ENCODE measurements around the gene CCL26.
"Not testable (repeated sequence)": the region's sequence is repeated elsewhere in the genome, so short reads cannot be mapped to it uniquely, and the experiment has no call there.

CCL26 gene

GRCh38 chr7:75737856-75738603 lies 34.0 kb downstream of the CCL26 start:
- no peak for DNase-seq

DNA sequence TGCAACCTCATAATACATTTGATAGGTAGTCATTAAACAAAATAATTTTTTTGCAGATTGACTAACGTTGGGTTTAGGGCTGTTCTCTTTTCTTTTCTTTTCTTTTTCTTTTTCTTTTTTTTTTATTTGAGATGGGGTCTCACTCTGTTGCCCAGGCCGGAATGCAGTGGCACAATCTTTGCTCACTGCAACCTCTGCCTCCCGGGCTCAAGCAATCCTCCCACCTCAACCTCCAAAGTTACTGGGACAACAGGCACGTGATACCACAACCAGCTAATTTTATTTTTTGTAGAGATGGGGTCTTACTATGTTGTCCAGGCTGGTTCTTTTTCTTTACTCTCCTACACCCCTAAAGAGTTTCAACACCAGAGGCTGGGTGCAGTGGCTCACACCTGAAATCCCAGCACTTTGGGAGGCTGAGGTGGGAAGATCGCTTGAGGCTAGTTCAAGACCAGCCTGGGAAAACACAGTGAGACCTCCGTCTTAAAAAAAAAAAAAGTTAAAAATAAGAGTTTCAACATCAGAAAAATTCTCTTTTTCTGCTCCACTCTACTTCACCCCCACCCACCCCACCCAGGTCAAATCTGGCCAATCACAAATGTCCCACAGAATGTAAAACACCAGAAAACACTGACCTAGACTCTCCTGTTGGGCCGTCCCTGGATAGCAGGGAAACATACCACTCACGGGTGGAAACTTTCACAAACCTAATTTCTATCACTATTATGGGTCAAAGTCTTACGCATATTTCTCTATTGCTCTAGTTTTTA lies 36.2 kb downstream of the CCL26 start:
- DNase-seq: no peak

DNA sequence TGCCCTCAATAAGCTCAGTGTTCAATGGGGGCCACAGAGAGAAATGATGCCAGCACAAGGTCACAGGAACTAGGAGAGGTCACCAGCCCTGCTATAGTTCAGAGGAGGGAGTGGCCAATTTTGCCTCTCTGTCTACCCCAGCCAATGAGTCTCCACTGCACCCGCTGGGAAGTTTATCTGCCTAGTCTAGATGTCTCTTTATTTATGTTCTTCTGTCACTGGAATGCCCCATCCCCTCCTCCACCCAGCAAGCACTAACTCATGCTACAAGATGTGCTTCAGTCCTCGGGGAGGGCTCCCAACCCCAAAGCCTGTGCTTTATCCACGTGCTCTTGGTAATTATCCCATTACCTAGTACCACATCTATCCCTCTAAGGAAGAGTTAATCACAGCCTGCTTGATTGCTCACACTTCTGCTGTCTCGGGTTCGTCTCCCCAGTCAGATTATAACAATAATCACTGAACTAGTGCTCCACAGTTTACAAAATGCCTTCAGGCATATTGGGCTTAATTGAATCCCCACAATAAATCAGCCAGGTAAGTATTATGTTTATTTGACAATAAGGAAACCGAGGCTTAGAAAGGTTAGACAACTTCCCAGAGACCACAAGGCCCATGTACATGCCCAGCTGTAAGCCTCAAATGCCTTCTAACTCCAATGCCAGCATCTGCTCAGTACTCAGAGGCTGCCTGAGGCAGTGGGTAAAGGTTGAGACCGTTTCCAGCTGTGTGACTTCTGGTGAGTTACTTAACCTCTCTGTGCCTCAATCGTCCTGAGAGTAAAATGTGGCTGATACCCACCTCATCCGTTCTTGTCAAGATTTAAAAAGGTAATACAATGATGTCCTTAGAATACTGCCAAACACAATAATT lies 37.2 kb downstream of the CCL26 start:
- DNase-seq: no peak

DNA sequence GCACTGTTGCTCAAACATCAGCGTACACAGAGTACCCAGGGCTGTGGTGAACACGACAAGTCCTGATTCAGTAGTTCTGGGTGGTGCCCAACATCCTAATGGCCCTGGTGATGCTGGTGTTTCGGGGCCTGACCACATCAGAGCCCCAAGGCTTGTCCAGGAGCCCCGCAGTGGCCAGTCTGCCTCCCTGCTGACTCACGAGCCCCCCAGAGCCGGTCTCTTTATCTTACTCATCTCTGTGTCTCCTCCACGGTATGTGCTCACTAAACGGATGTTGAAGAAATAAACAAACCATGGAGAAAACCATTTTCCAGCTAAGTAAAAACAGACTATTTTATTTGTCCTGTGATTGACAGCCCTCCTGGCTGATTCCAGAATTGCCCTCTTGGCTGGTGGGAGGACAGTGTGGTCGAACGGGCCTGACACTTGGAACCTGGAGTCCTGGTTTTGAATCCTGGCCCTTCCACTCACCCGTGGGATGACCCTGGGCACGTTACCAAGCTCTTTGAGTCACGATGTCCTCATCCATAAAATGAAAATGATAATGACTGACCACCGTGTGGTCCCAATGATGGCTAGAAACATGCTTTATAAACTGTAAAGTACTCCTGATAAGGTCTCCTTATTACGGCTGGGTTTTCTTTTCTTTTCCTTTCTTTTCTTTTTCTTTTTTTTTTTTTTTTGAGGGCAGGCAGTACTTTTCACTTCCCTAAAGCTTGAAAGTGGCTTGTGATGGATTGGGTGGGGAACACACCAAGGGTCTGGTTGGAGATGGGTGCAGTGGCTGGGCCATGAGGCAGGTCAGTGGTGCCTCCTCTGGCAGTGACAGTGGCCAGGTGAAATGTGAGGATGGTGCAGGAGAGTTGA lies 39.0 kb downstream of the CCL26 start:
- no peak for DNase-seq

- no peak for DNase-seq
Measured at GRCh38 chr7:75732016-75732521, 39.9 kb downstream of the CCL26 start.

GRCh38 chr7:75729851-75730274 lies 42.1 kb downstream of the CCL26 start:
- DNase-seq: no peak

DNA sequence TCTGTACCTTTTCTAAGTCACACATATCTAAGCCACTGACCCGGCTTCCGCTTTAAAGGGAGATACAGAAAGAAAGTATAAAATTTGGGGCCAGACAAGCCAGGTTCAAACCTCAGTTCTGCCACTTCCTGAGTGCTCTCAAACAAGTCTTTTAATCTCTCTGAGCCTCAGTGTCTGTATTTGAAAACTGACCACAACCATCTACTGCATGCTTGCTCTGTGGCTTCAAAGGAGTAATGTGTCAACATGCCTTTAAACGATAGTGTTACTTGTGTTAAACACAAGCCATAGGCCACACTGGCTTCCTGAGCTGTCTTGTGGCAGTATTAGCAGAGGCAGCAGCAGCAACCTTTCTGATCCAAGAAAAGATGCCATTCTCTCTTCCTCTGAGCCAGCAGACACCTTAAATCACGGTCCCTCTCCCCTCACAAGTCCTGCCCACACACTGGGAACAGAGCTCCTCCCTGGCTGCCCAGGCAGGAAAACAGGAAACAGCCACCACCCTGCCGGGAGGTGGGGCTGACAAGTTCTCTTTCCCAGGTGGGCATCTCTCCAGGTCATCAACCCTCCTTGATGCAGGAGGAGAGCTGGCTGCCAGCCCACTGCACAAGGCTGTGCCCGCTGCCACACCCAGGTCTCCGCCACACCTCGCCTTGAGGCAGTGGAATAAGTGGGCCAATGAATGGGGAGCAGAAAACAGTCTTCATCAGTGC lies 44.0 kb downstream of the CCL26 start:
- DNase-seq: no peak

DNA sequence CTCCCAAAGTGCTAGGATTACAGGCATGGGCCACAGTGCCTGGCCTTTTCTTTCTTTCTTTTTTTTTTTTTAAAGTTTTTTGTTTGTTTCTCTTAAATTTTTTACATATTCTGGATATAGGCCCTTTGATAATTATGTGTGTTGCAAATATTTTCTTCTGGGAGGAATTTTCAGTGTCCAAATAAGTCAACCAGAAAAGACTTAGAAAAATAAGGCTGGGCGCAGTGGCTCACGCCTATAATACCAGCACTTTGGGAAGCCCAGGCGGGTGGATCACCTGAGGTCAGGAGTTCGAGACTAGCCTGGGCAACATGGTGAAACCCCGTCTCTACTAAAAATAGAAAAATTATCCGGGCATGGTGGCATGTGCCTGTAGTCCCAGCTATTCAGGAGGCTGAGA lies 44.7 kb downstream of the CCL26 start:
- DNase-seq: not testable (repeated sequence)

- no peak for DNase-seq
Measured at GRCh38 chr7:75725306-75725705, 46.7 kb downstream of the CCL26 start.

DNA sequence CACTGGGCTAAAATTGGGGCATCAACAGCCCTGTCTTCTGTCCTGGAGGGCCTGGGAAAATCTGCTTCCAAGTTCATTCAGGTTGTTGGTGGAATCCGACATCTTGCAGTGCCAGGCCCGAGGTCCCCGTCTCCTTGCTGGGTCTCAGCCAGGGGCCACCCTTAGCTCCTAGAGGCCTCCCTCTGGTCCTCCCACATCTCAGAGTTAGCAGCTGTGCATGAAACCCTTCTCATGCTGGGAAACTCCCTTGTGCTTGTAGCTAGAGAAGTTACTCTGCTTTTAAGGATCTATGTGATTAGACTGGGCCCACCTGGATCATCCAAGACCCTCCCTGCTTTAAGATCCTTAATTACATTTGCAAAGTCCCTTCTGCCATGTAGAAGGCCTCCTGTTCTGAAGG lies 48.6 kb downstream of the CCL26 start:
- no peak for DNase-seq

- no peak for DNase-seq
Measured at GRCh38 chr7:75722373-75722772, 49.6 kb downstream of the CCL26 start.

DNA sequence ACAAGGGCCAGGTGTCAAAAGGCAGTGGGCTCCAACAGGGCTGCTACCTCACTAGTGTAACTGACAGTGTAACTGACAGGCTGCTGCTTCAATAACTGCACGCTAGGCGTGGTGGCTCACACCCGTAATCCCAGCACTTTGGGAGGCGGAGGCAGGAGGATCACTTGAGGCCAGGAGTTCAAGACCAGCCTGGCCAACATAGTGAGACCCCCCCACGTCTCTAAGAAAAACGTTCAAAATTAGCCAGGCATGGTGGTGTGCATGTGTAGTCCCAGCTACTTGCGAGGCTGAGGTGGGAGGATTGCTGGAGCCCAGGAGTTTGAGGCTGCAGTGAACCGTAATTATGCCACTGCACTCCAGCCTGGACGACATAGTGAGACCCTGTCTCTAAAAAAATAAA lies 50.1 kb downstream of the CCL26 start:
- not testable (repeated sequence) for DNase-seq

DNA sequence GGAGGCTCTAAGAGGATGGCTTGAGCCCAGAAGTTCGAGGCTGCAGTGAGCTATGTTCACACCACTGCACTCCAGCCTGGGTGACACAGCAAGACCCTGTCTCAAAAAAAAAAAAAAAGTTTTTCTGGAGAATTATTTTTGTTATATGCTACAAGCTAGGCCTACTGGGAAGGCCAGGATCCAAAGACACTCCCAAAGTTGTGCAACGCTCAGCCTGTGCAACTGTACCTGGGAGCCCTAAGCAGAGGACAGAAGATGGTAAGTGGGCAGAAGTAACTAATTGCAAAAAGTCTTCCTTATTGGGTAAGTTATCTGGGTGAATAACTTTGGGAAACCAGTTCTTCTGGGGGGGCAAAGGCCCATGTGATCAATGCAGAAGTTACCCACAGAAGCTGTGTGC lies 50.6 kb downstream of the CCL26 start:
- no peak for DNase-seq

DNA sequence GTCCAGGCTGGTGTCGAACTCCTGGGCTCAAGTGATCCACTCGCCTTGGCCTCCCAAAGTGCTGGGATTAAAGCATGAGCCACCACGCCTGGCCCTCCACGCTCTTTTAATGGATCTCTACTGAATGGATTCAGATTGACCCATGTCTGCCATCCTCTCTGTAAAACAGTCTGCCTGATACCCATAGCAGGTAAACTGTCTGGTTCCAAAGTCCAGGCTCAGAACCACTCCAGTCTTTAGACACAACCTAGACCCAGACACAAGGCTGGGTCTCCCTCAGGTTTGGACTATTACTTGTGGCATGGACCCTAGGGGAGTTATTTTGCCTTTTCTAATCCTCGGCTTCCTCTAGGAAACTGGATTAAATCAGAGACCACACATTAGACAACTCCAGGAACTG lies 52.4 kb downstream of the CCL26 start:
- no peak for DNase-seq
